Uterus (tissue), 2 donors: ENCODE data around the gene CCR7.

Experiments
- CTCF ChIP-seq, 4 experiments: fragments of 200-600 bp in 2 of 4; fragments of 450-650 bp in 2 of 4; sonication (generic) in 2 of 4; IDR thresholded peaks; one replicate each; pipeline ENCODE4 v1.5.1; 2016 to 2019; ENCODE audit warnings: antibody characterized with exemption in 4 of 4, mild to moderate bottlenecking in 2 of 4, moderate library complexity in 1 of 4
- POLR2A ChIP-seq, 2 donors: fragments of 450-650 bp; IDR thresholded peaks; one replicate each; pipeline ENCODE4 v1.6.1; 2016; ENCODE audit warnings: antibody characterized with exemption in 2 of 2, mild to moderate bottlenecking in 1 of 2, moderate library complexity in 1 of 2

GRCh38 chr17:40613467-40614154, 48.3 kb upstream of the CCR7 start:
- TF ChIP-seq CTCF (IDR thresholded peaks at IDR 0.05) (no peak), POLR2A (IDR thresholded peaks at IDR 0.05) (no peak)
